Testis (tissue), 2 donors: ENCODE results near the gene UPF1.
"Not testable (repeated sequence)": the region's sequence is repeated elsewhere in the genome, so short reads cannot be mapped to it uniquely, and the experiment has no call there.

Source experiments
- POLR2A ChIP-seq: fragments of 450-650 bp; IDR thresholded peaks from one replicate; pipeline ENCODE4 v1.6.1; 2017; ENCODE audit warnings: antibody characterized with exemption, mild to moderate bottlenecking, moderate library complexity
- TF ChIP-seq, protein P1 (sequence below), 3 experiments: fragments of 450-650 bp in 2 of 3; fragments of 200-600 bp in 1 of 3; sonication (generic) in 1 of 3; IDR thresholded peaks; one replicate each; pipeline ENCODE4 v1.5.1; 2016 to 2019; ENCODE audit warnings: antibody characterized with exemption in 3 of 3, mild to moderate bottlenecking in 2 of 3, moderate library complexity in 1 of 3

DNA sequence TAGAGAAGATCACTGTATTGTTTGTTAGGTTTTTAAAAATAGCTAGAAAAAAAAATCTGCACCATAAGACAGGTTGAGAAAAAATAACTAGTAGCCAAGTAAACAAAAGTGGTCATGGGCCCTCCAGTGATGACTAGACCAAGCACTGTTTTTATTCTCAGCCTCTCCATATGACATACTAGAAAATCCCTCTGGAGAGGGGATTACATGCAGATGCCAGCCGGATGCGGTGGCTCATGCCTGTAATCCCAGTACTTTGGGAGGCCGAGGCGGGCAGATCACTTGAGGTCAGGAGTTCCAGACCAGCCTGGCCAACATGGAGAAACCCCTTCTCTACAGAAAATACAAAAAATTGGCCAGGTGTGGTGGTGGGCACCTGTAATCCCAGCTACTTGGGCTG, 15.1 kb upstream of the UPF1 start:
- TF ChIP-seq, protein P1, sequence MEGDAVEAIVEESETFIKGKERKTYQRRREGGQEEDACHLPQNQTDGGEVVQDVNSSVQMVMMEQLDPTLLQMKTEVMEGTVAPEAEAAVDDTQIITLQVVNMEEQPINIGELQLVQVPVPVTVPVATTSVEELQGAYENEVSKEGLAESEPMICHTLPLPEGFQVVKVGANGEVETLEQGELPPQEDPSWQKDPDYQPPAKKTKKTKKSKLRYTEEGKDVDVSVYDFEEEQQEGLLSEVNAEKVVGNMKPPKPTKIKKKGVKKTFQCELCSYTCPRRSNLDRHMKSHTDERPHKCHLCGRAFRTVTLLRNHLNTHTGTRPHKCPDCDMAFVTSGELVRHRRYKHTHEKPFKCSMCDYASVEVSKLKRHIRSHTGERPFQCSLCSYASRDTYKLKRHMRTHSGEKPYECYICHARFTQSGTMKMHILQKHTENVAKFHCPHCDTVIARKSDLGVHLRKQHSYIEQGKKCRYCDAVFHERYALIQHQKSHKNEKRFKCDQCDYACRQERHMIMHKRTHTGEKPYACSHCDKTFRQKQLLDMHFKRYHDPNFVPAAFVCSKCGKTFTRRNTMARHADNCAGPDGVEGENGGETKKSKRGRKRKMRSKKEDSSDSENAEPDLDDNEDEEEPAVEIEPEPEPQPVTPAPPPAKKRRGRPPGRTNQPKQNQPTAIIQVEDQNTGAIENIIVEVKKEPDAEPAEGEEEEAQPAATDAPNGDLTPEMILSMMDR (IDR thresholded peaks at IDR 0.05) = not testable (repeated sequence)
- TF ChIP-seq POLR2A = not testable (repeated sequence)
